NCI-H748 treated with DMSO at 0.1 percent for 48 hours (cell line): ENCODE measurements around the gene ALOXE3.
"Not testable (repeated sequence)": the region's sequence is repeated elsewhere in the genome, so short reads cannot be mapped to it uniquely, and the experiment has no call there.

Experiments used
- DNase-seq: peaks from one replicate; lab custom pipeline; 2025; lab: John Stamatoyannopoulos, UW

ALOXE3 gene

GRCh38 chr17:8122422-8122923 lies 4.2 kb upstream of the ALOXE3 start:
- DNase-seq: no peak

- DNase-seq: peak; percentile 85
Measured at GRCh38 chr17:8121681-8122421, 3.5 kb upstream of the ALOXE3 start.

DNA sequence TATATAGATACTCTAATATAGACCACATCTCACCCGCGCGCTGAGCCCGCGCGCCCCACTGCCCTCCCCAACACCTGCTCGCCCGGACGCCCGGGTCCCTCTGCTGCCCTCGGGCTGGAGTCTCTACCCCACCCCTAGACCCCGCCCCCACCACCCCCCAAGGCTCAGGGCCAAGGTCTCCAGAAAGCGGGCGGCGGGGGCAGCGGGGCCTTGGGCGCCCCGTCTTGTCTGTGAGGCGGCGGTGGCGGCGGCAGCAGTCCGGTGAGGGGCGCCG lies 3.0 kb upstream of the ALOXE3 start:
- no peak for DNase-seq

GRCh38 chr17:8120520-8121406 lies 2.4 kb upstream of the ALOXE3 start:
- DNase-seq: peak; percentile 91

GRCh38 chr17:8119581-8120519 lies 1.5 kb upstream of the ALOXE3 start:
- peak; percentile 97 for DNase-seq

DNA sequence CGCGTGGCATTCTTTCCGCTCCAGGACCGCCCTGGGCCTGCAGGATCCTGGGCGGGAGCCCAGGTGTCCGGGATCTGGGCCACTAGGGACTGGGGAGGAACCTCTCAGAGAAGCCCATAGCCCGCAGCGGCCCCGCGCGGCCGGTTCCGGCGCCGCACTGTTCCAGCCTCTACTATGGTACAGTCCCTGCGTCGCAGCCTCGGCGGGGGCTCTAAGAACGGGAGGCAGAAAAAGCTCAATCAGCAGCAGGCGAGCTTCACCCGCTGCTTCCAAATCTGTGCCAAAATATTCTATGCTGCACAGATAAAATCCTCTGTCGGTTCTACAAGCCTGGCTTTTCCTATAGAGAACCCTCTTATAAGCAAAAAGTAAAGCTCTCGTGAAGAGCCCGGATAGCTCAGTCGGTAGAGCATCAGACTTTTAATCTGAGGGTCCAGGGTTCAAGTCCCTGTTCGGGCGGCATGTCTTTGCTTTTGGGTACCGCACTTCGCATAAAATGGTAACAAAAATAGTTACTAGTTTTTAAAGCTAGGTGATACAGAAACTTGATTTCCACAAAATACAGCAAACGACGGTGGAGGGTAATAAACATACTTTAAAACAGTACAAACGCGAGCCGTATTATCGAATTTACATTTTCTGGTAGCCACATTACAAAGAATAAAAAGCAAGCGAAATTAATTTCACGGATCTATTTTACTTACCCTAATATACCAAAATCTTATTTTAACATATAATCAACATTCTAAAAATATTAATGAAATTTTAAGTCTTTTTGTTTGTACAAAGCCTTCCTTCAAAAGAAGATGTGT lies 661 bp upstream of the ALOXE3 start:
- peak; percentile 99 for DNase-seq

DNA sequence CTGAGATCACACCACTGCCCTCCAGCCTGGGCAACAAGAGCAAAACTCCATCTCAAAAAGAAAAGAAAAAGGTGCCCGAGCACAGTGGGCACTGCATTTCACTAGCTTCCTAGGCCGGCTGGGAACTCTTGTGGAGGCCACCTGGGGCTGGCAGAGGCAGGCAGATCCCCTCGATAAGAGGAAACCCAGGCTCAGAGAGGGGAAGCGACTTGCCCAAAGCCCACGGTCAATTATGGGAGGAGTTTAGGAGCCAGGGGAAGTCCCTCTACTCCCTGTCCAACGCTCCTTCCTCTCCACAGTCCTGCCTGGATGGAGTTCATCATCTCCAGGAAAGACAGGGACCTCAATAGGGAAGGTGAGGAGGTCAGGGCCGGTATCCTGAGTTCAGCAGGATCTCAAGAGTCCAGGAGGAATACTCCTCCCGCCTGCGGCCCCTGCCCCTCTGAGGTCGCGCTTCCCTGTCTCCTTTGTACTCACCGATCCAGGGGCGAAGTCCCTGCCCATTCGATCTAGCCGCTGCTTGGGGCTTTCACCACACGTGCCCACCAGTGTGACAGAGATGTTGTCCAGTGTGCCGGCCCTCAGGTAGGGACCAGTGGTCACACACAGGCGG lies 841 bp downstream of the ALOXE3 start:
- no peak for DNase-seq

DNA sequence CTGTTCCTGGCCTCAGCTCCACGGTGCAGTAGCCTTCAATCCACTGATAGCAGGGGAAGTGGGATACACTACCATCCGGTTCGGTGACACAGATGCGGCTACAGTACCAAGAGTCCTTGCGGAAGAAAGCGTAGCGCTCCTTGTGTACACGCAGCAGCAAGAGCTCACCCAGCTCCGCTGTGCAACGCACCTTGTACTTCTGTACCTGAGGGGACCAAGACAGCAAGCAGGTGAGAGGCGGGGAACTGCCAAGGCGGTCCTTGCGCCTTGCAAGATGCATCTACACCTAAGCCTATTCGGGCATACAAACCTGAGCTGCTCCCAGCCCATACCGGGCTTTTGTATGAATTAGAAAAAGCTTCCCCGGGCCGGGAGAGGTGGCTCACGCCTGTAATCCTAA lies 1.5 kb downstream of the ALOXE3 start:
- DNase-seq: no peak

DNA sequence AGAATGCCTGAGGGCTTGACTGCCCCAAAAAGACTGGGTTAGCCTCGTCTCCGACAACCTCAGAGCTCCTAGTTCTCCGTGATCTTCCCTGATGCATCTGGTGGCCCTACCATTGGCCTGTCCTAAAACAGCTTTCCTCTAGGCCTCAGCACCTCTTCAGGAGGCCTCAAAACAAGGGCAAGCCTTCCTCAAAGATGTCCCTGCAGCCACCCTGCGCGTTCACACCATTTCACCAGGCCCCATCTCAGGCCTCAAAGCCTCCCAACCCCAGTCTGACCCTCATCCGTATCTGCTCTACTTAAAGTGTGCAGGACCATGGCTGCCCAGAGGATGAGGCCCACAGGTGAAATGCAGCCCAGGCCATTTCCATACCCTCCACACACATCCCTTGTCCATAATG lies 7.4 kb downstream of the ALOXE3 start:
- DNase-seq: no peak

DNA sequence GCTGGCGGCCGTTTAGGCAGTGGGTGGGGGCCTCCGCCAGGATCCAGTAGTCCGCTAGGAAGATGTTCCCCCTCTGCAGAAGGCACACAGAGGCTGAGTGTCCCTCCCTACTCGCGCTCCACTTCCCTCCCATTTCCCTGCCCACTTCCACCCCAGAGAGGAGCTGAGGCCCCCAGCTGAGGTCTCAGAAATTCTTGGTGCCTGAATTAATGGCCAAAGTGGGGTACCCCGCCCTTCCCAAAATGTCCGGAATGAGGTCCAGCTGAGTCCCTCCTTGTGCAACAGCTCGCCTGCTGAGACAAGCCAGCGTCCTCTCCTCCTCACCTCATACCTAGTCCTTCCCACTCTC lies 7.9 kb downstream of the ALOXE3 start:
- DNase-seq: no peak

- peak; percentile 74 for DNase-seq
Measured at GRCh38 chr17:8109661-8110455, 8.5 kb downstream of the ALOXE3 start.

DNA sequence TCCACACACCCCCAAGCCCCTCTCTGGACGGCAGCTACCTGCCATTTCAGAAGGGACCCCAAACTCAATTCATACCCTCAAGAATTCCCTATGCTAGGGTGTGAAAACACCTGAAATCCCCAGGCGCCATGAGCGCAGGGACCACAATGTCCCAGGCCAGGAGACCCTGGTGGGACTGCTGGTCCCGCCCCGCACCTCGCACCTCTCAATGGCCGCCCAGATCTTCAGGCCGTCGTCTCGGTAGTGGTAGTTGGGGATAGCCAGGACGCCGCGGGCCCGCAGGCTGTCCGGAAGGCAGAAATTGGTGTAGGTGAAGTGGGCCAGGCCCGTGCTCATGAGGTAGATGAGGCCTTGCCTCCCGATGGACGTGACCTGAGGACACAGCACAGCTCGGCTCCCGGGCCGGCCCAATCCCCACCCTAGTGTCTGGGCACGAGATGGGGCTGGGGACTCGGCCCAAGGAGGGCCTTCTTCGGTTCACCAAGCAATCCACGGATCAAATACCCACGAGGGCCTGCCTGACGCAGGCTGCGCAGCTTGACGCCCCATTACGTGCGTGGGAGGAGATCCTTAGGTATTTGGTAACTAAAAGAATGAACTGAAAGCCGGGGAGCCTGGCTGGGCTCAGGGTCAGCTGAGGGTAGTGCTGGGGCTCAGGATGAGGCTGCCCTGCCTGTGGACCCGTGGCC lies 9.2 kb downstream of the ALOXE3 start:
- DNase-seq: no peak

GRCh38 chr17:8106980-8107379 lies 11.3 kb downstream of the ALOXE3 start:
- DNase-seq: not testable (repeated sequence)

- DNase-seq: no peak
Measured at GRCh38 chr17:8105957-8106398, 12.3 kb downstream of the ALOXE3 start.

DNA sequence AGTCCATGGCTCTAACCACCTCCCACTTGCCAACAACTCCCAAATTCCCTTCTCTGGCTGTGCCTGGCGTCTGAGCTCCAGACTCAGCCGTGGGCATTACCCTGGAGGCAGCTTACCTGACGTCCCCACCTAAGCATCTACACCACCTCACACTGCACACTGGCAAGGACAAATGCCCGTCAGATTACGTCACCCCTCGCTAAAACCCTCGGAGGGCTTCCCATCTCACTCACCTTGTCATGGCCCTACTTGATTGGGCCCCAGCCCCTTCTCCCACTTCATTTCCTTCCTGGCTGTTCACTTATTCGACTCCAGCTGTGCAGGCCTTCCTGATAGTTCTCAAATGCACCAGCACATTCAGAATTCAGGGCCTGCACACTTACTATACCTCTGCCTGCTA lies 13.4 kb downstream of the ALOXE3 start:
- DNase-seq: no peak

GRCh38 chr17:8103549-8103948 lies 14.8 kb downstream of the ALOXE3 start:
- DNase-seq: no peak

GRCh38 chr17:8101721-8102120 lies 16.6 kb downstream of the ALOXE3 start:
- DNase-seq: no peak

DNA sequence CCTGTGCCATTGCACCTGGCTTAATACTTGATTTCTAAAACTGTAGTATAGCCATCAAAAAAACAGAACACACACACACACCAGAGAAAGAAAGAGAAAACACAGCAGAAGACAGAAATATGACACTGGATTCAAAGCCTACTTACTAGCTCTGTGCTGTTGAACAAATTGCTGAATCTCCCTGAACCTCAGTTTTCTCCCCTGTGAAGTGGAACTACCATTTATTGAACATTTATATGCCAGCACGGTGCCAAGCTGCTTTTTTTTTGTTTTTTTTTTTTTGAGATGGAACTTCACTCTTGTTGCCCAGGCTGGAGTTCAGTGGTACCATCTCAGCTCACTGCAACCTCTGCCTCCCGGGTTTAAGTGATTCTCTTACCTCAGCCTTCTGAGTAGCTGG lies 17.6 kb downstream of the ALOXE3 start:
- DNase-seq: no peak

DNA sequence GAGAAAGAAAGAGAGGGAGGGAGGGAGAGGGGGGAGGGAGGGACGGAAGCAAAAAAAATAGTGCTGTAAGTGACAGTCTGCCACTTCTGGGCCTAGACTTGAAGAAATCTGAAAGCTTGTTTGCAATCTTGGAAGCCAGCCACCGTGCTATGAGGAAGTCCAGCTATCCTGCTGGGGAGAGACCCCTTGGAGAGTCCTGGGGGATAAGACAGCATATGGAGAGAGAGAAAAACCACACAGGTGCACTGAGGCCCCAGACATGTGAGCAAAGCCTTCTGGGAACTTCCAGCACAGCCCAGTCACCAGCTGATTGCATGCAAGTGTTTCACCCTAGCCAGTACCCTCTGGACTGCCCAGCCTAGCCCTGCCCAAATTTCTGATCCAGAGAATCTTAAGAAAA lies 18.2 kb downstream of the ALOXE3 start:
- DNase-seq: no peak

DNA sequence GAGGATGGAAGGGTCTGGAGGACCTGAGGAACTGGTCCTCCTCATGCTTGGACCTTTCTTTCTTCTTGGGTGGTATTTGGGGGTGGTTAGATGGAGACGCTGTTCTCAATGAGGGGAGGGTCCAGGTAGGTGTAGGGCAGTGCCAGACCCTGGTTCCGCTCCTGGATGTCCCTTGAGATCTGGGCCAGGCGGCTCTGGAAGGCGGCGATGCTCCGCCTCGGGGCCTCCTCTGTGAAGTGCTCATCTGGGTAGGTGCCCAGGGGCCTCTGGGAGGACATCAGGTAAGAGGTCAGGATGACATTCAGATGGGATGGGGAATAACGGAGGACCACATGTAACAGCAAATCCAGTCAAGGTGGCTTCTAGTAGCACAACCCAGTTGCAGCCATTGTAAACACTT lies 21.8 kb downstream of the ALOXE3 start:
- DNase-seq: no peak
